ENCODE data around the gene MAB21L4. TPM values are rescaled to one million over a fixed set of nuclear protein-coding genes. Genes with fewer than 3 reads are reported as not detected.

The MAB21L4 gene
- total RNA-seq, 6 experiments from 2014 or later = 3.7 to 17.0 (median 5.2) TPM

DNA sequence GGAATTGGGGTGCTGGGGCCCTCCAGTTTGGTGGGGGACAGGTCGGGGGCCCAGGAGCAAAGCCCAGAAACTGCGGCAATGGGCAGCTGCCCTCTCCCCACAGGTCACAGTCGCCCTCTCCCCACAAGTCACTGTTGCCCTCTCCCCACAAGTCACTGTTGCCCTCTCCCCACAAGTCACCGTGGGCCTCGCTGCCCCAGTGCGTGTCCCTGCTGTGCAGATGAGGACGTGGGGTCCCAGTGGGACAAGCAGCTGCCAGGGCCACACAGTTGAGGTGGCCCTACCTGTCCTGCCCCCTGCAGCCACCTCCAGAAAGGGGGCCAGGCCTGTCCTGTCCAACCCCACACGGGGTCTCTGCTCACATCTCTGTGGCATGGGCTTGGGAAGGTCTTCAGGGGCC lies 40.3 kb downstream of the MAB21L4 start:
- intact Hi-C loops (cut with DNase I) = loop anchor here (5.0 to 10.0 kb wide), 3 partner anchors 37 to 139 kb away; partner anchors contain the start of gene SNED1 (in 1 of the 2)
- TF ChIP-seq POLR2A (IDR thresholded peaks at IDR 0.05) = no peak
- TF ChIP-seq, protein P1, sequence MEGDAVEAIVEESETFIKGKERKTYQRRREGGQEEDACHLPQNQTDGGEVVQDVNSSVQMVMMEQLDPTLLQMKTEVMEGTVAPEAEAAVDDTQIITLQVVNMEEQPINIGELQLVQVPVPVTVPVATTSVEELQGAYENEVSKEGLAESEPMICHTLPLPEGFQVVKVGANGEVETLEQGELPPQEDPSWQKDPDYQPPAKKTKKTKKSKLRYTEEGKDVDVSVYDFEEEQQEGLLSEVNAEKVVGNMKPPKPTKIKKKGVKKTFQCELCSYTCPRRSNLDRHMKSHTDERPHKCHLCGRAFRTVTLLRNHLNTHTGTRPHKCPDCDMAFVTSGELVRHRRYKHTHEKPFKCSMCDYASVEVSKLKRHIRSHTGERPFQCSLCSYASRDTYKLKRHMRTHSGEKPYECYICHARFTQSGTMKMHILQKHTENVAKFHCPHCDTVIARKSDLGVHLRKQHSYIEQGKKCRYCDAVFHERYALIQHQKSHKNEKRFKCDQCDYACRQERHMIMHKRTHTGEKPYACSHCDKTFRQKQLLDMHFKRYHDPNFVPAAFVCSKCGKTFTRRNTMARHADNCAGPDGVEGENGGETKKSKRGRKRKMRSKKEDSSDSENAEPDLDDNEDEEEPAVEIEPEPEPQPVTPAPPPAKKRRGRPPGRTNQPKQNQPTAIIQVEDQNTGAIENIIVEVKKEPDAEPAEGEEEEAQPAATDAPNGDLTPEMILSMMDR (IDR thresholded peaks at IDR 0.05) = no peak

DNA sequence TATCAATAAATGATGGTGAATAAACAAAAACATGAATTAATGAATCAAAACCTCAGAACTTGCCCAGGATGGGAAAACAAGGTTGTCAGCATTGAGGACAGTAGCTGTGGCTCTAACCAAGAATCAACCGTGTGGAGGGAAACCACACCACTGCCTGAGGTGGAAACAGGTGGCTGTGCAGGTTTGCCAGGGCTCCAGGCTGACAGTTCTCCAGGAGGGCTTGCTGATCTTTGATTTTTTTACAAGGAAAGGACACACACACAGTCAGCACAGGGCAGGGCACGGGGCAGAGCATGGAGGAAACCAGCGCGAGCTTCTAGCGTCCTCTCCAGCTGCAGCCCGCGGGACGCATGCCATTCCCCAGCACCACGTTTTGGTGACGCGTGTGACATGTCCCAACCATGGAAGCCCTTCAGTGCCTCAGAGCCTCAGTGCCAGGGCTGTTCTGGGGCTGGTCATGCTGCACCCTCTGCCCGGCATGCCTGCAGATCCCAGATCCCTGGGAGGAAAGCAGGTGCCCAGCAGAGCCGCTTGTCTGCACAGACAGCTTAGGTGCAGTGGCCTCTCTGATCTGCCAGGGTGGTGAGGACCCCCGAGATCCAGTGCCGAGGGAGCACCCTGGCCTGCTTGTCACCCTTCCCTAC lies 43.2 kb downstream of the MAB21L4 start:
- Histone ChIP-seq H3K36me3 (no peaks in the 10 kb centered on the region), H3K27me3 (no peaks in the 10 kb centered on the region), H3K27ac (no peak overlapping the region), H3K4me3 (no peak overlapping the region), H3K4me1 (peaks cover 0 to 24% (median 7%) of the 10 kb centered on the region in 4 donors), H3K9me3 (no peaks in the 10 kb centered on the region)
- TF ChIP-seq, protein P1 (IDR thresholded peaks at IDR 0.05) = no peak
- no peak for TF ChIP-seq POLR2A (IDR thresholded peaks at IDR 0.05)
- ATAC-seq = no peak
- DNase-seq = no peak
- WGBS (ENCODE audit: insufficient coverage, low coverage, low lambda C conversion rate, missing lambda C conversion rate) = 80% methylated on average over 5 of the region's 15 CpGs
- intact Hi-C loops (cut with DNase I) = loop anchor here (10.0 kb wide), 2 partner anchors 132 to 142 kb away; partner anchors contain the start of gene SNED1 (in 1 of the 2)

More for the DNA sequence above, 40.3 kb downstream of the MAB21L4 start:
- H3K27ac ChIP-seq = peak overlapping the region in 2 of 3 donors; percentile 30 to 91
- 90% methylated on average over 2 of the region's 8 CpGs for WGBS (ENCODE audit: insufficient coverage, low coverage, low lambda C conversion rate, missing lambda C conversion rate)
- H3K9me3 ChIP-seq = no peaks in the 10 kb centered on the region
- H3K36me3 ChIP-seq = no peaks in the 10 kb centered on the region
- no peak overlapping the region for H3K4me3 ChIP-seq
- ATAC-seq (no peak), DNase-seq (peak in 1 of 3 donors; percentile 48)
- H3K4me1 ChIP-seq = peaks cover 0 to 37% (median 13%) of the 10 kb centered on the region in 4 donors
- no peaks in the 10 kb centered on the region for H3K27me3 ChIP-seq

DNA sequence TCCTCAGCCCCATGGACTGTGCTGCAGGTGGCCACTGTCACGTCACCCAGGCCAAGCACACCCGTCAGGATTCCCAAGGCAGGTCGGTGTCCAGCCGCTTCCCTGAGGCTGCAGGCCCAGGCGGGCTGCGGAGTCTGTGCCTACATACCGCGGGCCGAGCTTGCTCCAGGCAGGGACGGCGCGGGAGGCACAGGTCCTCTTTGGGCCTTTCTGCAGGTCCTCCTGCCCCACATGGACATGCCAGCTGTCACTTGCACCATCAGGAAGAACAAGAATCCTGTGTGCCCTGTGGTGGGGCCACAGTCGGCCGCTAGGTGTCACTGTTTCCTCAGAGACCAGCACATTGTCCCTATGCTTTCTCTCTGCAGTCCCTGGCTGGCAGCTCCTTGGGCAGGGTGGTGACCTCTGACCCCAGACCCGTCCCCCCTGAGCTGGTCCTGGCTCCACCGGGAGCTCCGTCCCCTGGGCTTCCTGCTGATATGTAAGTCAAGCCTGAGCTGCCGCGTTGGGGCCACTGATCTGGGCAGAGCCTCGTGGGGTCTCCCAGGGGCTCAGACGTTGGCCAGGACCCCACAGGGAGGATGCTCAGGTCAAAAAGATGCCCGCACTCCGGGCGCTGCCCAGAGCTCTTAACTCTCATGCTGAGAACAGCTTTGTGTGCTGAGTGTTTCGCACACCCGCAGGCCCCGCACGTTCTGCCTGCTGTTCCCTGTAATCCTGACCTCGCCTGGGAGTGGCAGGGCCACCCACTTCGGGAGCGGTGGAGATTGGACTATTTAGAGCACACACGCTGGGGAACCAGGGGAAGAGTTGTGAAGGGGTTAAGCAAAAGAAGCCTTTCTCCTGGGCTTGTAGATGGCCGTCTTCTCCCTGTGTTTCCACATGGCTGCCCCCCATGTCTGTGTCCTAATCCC lies 44.6 kb downstream of the MAB21L4 start:
- intact Hi-C loops (cut with DNase I) = loop anchor here (10.0 kb wide), 2 partner anchors 133 to 143 kb away; partner anchors contain the start of gene SNED1 (in 1 of the 2)
- TF ChIP-seq, protein P1 (IDR thresholded peaks at IDR 0.05) = peak; percentile 96 to 99 (median 98)
- no peak for TF ChIP-seq POLR2A (IDR thresholded peaks at IDR 0.05)
- 39% methylated on average over 10 of the region's 33 CpGs for WGBS (ENCODE audit: insufficient coverage, low coverage, low lambda C conversion rate, missing lambda C conversion rate)

DNA sequence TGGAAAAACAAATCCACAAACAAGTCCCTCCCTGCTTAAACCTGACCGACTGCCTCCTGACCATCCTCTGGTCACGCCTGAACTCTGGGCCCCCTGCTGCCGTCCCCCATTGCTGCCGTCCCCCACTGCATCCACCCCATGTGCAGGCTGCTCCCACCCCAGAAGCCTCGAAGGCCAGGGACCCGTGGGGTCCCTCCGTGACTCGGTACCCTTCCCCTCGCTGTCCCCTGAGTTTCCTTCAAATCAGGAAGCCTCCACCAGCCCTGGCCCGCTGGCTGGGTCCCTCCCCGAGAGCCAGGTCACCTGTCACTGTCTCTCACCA lies 45.2 kb downstream of the MAB21L4 start:
- WGBS (ENCODE audit: insufficient coverage, low coverage, low lambda C conversion rate, missing lambda C conversion rate) = 45% methylated on average over 5 of the region's 11 CpGs
- no peak overlapping the region for H3K27ac ChIP-seq
- TF ChIP-seq, protein P1 (IDR thresholded peaks at IDR 0.05) = no peak
- TF ChIP-seq POLR2A (IDR thresholded peaks at IDR 0.05) = no peak
- no peak overlapping the region for H3K4me3 ChIP-seq
- ATAC-seq (no peak), DNase-seq (no peak)
- intact Hi-C loops (cut with DNase I) = loop anchor here (10.0 kb wide), 2 partner anchors 134 to 144 kb away; partner anchors contain the start of gene SNED1 (in 1 of the 2)
- H3K27me3 ChIP-seq = no peaks in the 10 kb centered on the region
- H3K4me1 ChIP-seq = peaks cover 0 to 19% (median 6%) of the 10 kb centered on the region in 4 donors
- H3K36me3 ChIP-seq = no peaks in the 10 kb centered on the region
- H3K9me3 ChIP-seq = no peaks in the 10 kb centered on the region

More for the DNA sequence above, 44.6 kb downstream of the MAB21L4 start:
- H3K9me3 ChIP-seq = no peaks in the 10 kb centered on the region
- peaks cover 0 to 24% (median 9%) of the 10 kb centered on the region in 4 donors for H3K4me1 ChIP-seq
- peak; percentile 84 to 95 (median 89) for ATAC-seq
- H3K27me3 ChIP-seq = no peaks in the 10 kb centered on the region
- H3K27ac ChIP-seq = no peak overlapping the region
- H3K36me3 ChIP-seq = no peaks in the 10 kb centered on the region
- H3K4me3 ChIP-seq = no peak overlapping the region
- DNase-seq = peak; percentile 83 to 91 (median 88)
